Measurements from ENCODE around the gene AP3S2. TPM values are rescaled to one million over a fixed set of nuclear protein-coding genes. Genes with fewer than 3 reads are reported as not detected.

The AP3S2 gene
- total RNA-seq, 1 experiment from 2014 or later: 35.7 TPM

DNA sequence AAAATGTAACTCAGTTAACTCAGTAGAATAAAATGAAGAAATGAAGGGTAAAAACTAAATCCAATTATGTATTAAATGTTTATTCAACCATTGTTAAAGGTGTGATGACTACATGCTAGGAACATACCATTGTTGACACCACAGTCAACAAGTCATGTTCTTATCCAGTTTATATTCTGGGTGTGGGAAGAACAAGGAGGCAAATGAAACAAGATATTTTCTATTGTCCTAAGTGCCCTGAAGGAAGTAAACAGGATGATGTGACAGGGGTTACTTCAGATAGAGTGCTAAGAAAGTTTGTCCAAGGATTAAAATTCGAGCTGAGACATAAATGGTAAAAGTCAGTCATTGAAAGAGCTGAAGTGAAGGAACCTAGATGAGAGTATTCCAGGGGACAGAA is 13.1 kb downstream of the AP3S2 start:
- CTCF ChIA-PET: no interaction called here
- TF ChIP-seq, protein P1, sequence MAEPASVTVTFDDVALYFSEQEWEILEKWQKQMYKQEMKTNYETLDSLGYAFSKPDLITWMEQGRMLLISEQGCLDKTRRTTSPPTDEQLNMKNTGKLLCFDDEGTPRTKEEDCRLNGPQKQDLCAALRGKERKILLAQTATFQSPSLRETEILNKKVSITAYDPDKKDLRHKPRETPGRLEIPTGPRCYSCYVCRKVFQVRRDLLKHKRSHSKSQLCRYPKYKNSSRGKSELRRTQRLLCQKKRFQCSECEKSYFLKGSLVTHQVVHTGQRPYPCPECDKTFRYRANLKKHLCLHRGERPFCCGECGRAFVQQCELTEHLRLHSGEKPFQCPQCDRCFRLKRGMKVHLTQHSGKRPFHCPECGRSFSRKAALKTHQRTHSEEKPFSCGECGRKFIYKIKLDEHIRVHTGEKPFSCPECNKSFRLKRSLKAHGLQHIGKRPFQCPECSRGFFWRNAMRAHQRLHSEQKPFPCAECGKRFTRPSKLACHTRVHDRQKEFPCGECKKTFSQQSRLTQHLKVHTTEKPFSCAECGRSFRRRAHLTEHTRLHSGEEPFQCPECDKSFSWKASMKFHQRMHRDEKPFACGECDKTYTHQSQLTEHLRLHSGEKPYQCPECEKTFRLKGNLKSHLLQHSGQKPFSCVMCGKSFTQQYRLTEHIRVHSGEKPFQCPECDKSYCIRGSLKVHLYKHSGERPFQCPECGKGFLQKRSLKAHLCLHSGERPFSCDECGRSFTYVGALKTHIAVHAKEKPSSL (CRISPR knock-in tag; conservative IDR thresholded peaks at IDR 0.05): no peak
- no peak for TF ChIP-seq KAT7 (CRISPR knock-in tag; IDR thresholded peaks at IDR 0.05; ENCODE audit: borderline replicate concordance)
- no peak for TF ChIP-seq SOX15 (CRISPR knock-in tag; IDR thresholded peaks at IDR 0.05)
- TF ChIP-seq, protein P2, sequence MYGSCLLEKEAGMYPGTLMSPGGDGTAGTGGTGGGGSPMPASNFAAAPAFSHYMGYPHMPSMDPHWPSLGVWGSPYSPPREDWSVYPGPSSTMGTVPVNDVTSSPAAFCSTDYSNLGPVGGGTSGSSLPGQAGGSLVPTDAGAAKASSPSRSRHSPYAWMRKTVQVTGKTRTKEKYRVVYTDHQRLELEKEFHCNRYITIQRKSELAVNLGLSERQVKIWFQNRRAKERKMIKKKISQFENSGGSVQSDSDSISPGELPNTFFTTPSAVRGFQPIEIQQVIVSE (CRISPR knock-in tag; IDR thresholded peaks at IDR 0.05; ENCODE audit: borderline replicate concordance): no peak
- TF ChIP-seq, protein P3, sequence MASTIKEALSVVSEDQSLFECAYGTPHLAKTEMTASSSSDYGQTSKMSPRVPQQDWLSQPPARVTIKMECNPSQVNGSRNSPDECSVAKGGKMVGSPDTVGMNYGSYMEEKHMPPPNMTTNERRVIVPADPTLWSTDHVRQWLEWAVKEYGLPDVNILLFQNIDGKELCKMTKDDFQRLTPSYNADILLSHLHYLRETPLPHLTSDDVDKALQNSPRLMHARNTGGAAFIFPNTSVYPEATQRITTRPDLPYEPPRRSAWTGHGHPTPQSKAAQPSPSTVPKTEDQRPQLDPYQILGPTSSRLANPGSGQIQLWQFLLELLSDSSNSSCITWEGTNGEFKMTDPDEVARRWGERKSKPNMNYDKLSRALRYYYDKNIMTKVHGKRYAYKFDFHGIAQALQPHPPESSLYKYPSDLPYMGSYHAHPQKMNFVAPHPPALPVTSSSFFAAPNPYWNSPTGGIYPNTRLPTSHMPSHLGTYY (CRISPR knock-in tag; IDR thresholded peaks at IDR 0.05): no peak
- no peak for TF ChIP-seq TEAD4 (CRISPR knock-in tag; IDR thresholded peaks at IDR 0.05)
- no peak for TF ChIP-seq NFE2L1 (CRISPR knock-in tag; IDR thresholded peaks at IDR 0.05)
- TF ChIP-seq PRRX2 (CRISPR knock-in tag; IDR thresholded peaks at IDR 0.05): no peak
- TF ChIP-seq ZNF138 (CRISPR knock-in tag; conservative IDR thresholded peaks at IDR 0.05): no peak
- TF ChIP-seq, protein P4, sequence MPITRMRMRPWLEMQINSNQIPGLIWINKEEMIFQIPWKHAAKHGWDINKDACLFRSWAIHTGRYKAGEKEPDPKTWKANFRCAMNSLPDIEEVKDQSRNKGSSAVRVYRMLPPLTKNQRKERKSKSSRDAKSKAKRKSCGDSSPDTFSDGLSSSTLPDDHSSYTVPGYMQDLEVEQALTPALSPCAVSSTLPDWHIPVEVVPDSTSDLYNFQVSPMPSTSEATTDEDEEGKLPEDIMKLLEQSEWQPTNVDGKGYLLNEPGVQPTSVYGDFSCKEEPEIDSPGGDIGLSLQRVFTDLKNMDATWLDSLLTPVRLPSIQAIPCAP (CRISPR knock-in tag; IDR thresholded peaks at IDR 0.05): no peak
- Mint-ChIP-seq H3K4me3 (no peak overlapping the region), H3K9me3 (no peaks in the 10 kb centered on the region), H3K36me3 (peaks cover 23% of the 10 kb centered on the region), H3K4me1 (no peaks in the 10 kb centered on the region), H3K27ac (no peak overlapping the region), H3K27me3 (ENCODE audit: low read depth) (no peaks in the 10 kb centered on the region)
- DNase-seq (ENCODE audit: low spot score) (no peak), ATAC-seq (no peak)
- POLR2A ChIA-PET: no interaction called here

DNA sequence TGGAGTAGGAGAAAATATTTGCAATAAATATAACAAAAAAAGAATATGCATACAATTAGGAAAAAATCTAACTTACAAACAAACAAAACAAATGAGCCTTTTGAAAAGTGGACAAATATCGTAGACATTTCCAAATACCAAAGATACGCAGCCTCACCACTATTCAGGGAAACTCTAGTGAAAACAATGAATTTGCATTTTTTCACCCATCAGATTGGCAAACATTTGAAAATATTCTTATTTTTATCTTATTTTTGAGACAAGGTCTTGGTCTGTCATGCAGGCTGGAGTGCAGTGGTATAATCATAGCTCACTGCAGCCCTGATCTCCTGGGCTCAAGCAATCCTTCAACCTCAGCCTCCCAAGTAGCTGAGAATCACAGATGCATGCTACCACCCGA is 15.5 kb downstream of the AP3S2 start:
- no peaks in the 10 kb centered on the region for H3K9me3 Mint-ChIP-seq
- H3K4me1 Mint-ChIP-seq: no peaks in the 10 kb centered on the region
- no peak overlapping the region for H3K27ac Mint-ChIP-seq
- CTCF ChIA-PET: interaction anchor here (7.7 kb wide), 1 partner anchor 118 kb away, joined by 214 read pairs; no protein-coding TSS in a partner anchor
- no peak for ATAC-seq
- no peak overlapping the region for H3K4me3 Mint-ChIP-seq
- H3K36me3 Mint-ChIP-seq: peaks cover 13% of the 10 kb centered on the region
- TF ChIP-seq FOXP1 (CRISPR knock-in tag; IDR thresholded peaks at IDR 0.05; ENCODE audit: borderline replicate concordance) (no peak), CBFB (CRISPR knock-in tag; IDR thresholded peaks at IDR 0.05; ENCODE audit: low read depth) (no peak), ATF1 (CRISPR knock-in tag; IDR thresholded peaks at IDR 0.05) (no peak), SMAD3 (CRISPR knock-in tag; IDR thresholded peaks at IDR 0.05; ENCODE audit: borderline replicate concordance) (no peak), KAT7 (CRISPR knock-in tag; IDR thresholded peaks at IDR 0.05; ENCODE audit: borderline replicate concordance) (no peak)
- TF ChIP-seq, protein P2 (CRISPR knock-in tag; IDR thresholded peaks at IDR 0.05; ENCODE audit: borderline replicate concordance): no peak
- TF ChIP-seq, protein P5, sequence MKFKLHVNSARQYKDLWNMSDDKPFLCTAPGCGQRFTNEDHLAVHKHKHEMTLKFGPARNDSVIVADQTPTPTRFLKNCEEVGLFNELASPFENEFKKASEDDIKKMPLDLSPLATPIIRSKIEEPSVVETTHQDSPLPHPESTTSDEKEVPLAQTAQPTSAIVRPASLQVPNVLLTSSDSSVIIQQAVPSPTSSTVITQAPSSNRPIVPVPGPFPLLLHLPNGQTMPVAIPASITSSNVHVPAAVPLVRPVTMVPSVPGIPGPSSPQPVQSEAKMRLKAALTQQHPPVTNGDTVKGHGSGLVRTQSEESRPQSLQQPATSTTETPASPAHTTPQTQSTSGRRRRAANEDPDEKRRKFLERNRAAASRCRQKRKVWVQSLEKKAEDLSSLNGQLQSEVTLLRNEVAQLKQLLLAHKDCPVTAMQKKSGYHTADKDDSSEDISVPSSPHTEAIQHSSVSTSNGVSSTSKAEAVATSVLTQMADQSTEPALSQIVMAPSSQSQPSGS (CRISPR knock-in tag; IDR thresholded peaks at IDR 0.05; ENCODE audit: borderline replicate concordance, low read depth): no peak
- TF ChIP-seq, protein P6, sequence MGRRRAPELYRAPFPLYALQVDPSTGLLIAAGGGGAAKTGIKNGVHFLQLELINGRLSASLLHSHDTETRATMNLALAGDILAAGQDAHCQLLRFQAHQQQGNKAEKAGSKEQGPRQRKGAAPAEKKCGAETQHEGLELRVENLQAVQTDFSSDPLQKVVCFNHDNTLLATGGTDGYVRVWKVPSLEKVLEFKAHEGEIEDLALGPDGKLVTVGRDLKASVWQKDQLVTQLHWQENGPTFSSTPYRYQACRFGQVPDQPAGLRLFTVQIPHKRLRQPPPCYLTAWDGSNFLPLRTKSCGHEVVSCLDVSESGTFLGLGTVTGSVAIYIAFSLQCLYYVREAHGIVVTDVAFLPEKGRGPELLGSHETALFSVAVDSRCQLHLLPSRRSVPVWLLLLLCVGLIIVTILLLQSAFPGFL (CRISPR knock-in tag; IDR thresholded peaks at IDR 0.05; ENCODE audit: borderline replicate concordance): no peak
- POLR2A ChIA-PET: no interaction called here
- H3K27me3 Mint-ChIP-seq (ENCODE audit: low read depth): no peaks in the 10 kb centered on the region
- no peak for DNase-seq (ENCODE audit: low spot score)
